ENCODE results near the gene NUDCD3.

Gene NUDCD3

DNA sequence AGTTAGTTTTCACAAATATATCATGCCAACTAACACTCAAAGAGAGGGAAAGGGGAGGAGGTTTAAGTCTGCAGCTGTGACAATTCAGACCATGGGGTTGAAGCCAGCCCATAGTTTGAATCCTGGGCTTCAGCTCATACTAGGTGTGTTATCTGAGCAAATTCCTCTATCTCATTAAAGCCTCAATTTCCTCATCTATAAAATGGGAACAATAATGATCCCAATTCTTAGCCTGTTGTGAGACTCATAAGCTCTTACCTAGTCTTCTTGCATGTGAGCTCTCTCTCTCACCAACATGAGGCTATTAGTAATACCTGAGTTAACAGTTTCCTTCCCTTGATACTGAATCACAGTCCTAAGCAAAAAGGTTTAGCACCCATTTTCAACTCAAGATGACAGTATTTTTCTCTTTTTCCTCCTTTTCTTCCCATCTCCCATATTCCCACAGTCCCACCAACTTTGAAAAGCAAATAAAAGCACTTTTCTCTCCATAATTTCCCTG, 49.8 kb downstream of the NUDCD3 start:
- Histone ChIP-seq H3K9me2 (replicated peaks; ENCODE audit: insufficient read depth, low read length) (no peaks in the 10 kb centered on the region), H3K4me3 (ENCODE audit: insufficient read depth, low read length, poor library complexity, severe bottlenecking) (no peak overlapping the region), H3K27me3 (ENCODE audit: low read length) (no peaks in the 10 kb centered on the region), H3F3A (ENCODE audit: insufficient read depth) (no peaks in the 10 kb centered on the region; the same call in 1 of the 2 replicates), H3K36me3 (ENCODE audit: low read length) (peaks cover 13% of the 10 kb centered on the region), H3K4me2 (ENCODE audit: low read depth, low read length, poor library complexity, severe bottlenecking) (no peak overlapping the region), H3K27ac (ENCODE audit: low read depth, low read length) (no peak overlapping the region), H4K20me1 (ENCODE audit: low read depth, low read length) (peaks cover 51% of the 10 kb centered on the region), H3K9me3 (ENCODE audit: insufficient read depth, low read length) (no peaks in the 10 kb centered on the region), H3K9ac (ENCODE audit: low read length) (no peak overlapping the region), H2AFZ (ENCODE audit: low read depth, low read length, severe bottlenecking) (no peak overlapping the region), H3K79me2 (ENCODE audit: insufficient read depth, low read length) (peaks cover 19% of the 10 kb centered on the region; the same call in 1 of the 2 replicates)
- TF ChIP-seq, protein P1, sequence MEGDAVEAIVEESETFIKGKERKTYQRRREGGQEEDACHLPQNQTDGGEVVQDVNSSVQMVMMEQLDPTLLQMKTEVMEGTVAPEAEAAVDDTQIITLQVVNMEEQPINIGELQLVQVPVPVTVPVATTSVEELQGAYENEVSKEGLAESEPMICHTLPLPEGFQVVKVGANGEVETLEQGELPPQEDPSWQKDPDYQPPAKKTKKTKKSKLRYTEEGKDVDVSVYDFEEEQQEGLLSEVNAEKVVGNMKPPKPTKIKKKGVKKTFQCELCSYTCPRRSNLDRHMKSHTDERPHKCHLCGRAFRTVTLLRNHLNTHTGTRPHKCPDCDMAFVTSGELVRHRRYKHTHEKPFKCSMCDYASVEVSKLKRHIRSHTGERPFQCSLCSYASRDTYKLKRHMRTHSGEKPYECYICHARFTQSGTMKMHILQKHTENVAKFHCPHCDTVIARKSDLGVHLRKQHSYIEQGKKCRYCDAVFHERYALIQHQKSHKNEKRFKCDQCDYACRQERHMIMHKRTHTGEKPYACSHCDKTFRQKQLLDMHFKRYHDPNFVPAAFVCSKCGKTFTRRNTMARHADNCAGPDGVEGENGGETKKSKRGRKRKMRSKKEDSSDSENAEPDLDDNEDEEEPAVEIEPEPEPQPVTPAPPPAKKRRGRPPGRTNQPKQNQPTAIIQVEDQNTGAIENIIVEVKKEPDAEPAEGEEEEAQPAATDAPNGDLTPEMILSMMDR (IDR thresholded peaks at IDR 0.05; ENCODE audit: insufficient read depth, low read length, poor library complexity, severe bottlenecking): no peak
- TF ChIP-seq EZH2phosphoT487 (conservative IDR thresholded peaks at IDR 0.05; ENCODE audit: low read length): no peak

DNA sequence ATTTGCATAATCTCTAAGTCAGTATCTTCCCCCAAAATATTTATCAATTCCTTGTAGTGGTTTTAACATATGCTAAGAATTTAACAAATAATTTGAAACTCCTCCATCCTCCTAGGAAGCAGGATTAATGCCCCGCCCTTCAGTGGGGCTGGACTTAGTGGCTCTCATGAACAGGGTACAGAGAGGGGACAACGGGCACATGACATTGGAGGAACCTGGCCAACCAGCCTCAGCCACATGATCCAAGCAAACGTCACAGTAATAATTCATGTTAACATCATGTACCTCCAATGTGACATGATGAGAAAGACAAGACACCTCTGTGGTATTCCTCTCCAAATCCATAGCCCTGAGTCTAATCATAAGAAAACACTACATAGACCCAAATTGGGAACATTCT, 50.5 kb downstream of the NUDCD3 start:
- H2AFZ ChIP-seq (ENCODE audit: low read depth, low read length, severe bottlenecking): no peak overlapping the region
- no peak overlapping the region for H3K4me2 ChIP-seq (ENCODE audit: low read depth, low read length, poor library complexity, severe bottlenecking)
- H3K9me2 ChIP-seq (replicated peaks; ENCODE audit: insufficient read depth, low read length): no peaks in the 10 kb centered on the region
- no peaks in the 10 kb centered on the region; the same call in 1 of the 2 replicates for H3F3A ChIP-seq (ENCODE audit: insufficient read depth)
- no peaks in the 10 kb centered on the region for H3K9me3 ChIP-seq (ENCODE audit: insufficient read depth, low read length)
- H3K36me3 ChIP-seq (ENCODE audit: low read length): peaks cover 6% of the 10 kb centered on the region
- no peak overlapping the region for H3K9ac ChIP-seq (ENCODE audit: low read length)
- no peak for TF ChIP-seq EZH2phosphoT487 (conservative IDR thresholded peaks at IDR 0.05; ENCODE audit: low read length)
- TF ChIP-seq, protein P1 (IDR thresholded peaks at IDR 0.05; ENCODE audit: insufficient read depth, low read length, poor library complexity, severe bottlenecking): no peak
- no peak overlapping the region for H3K4me3 ChIP-seq (ENCODE audit: insufficient read depth, low read length, poor library complexity, severe bottlenecking)
- H3K27ac ChIP-seq (ENCODE audit: low read depth, low read length): no peak overlapping the region
- H4K20me1 ChIP-seq (ENCODE audit: low read depth, low read length): peaks cover 45% of the 10 kb centered on the region
- H3K79me2 ChIP-seq (ENCODE audit: insufficient read depth, low read length): peaks cover 19% of the 10 kb centered on the region; the same call in 1 of the 2 replicates
- H3K27me3 ChIP-seq (ENCODE audit: low read length): no peaks in the 10 kb centered on the region

- H3K27ac ChIP-seq (ENCODE audit: low read depth, low read length): no peak overlapping the region
- peaks cover 13% of the 10 kb centered on the region; the same call in 1 of the 2 replicates for H3K79me2 ChIP-seq (ENCODE audit: insufficient read depth, low read length)
- peaks cover 6% of the 10 kb centered on the region; the same call in 1 of the 2 replicates for H3K36me3 ChIP-seq (ENCODE audit: low read length)
- peaks cover 44% of the 10 kb centered on the region for H4K20me1 ChIP-seq (ENCODE audit: low read depth, low read length)
- no peak overlapping the region for H3K4me2 ChIP-seq (ENCODE audit: low read depth, low read length, poor library complexity, severe bottlenecking)
- H3K9me2 ChIP-seq (replicated peaks; ENCODE audit: insufficient read depth, low read length): no peaks in the 10 kb centered on the region
- H3K9ac ChIP-seq (ENCODE audit: low read length): no peak overlapping the region
- H3K27me3 ChIP-seq (ENCODE audit: low read length): no peaks in the 10 kb centered on the region
- no peak for TF ChIP-seq EZH2phosphoT487 (conservative IDR thresholded peaks at IDR 0.05; ENCODE audit: low read length)
- TF ChIP-seq, protein P1 (IDR thresholded peaks at IDR 0.05; ENCODE audit: insufficient read depth, low read length, poor library complexity, severe bottlenecking): no peak
- H2AFZ ChIP-seq (ENCODE audit: low read depth, low read length, severe bottlenecking): no peak overlapping the region
- no peaks in the 10 kb centered on the region for H3K9me3 ChIP-seq (ENCODE audit: insufficient read depth, low read length)
- no peak overlapping the region for H3K4me3 ChIP-seq (ENCODE audit: insufficient read depth, low read length, poor library complexity, severe bottlenecking)
- no peaks in the 10 kb centered on the region; the same call in 1 of the 2 replicates for H3F3A ChIP-seq (ENCODE audit: insufficient read depth)
Observed at GRCh38 chr7:44438816-44439215, 51.6 kb downstream of the NUDCD3 start.

Data from SU-DHL-6 (cell line).